ENCODE measurements around the gene CISD2.
"Not testable (repeated sequence)": the region's sequence is repeated elsewhere in the genome, so short reads cannot be mapped to it uniquely, and the experiment has no call there.

The CISD2 gene

DNA sequence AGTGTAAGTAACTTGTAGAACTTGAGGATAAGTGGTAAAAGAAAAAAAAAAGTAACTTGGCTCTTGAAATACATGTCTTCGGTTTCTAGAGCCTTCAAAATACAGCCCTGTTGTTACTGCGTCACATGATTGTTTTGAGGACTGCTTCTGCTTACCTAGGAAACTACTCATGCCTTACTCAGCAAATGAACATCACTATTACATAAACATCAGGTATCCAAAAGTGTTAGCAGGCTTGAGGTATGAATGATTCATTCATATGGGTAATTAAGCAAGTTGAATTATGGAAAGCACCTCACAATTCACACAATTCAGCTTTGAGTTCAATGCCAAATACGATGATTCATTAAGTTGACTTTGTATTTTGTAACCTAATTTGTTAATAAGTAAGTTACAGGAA, 21.1 kb downstream of the CISD2 start:
- H2BK15ac ChIP-seq (ENCODE audit: low read length); H3K27ac ChIP-seq (replicated peaks; ENCODE audit: low read length); H3K4me1 ChIP-seq (ENCODE audit: control insufficient read depth in 2 of 2, insufficient read depth in 1 of 2, low read depth in 1 of 2, low read length in 2 of 2); H3K4ac ChIP-seq (ENCODE audit: low read length); H3K9ac ChIP-seq (ENCODE audit: low read depth, low read length, poor library complexity); H3K23ac ChIP-seq (ENCODE audit: low read depth, low read length, poor library complexity); H3K27me3 ChIP-seq (ENCODE audit: control insufficient read depth in 3 of 3, insufficient read depth in 3 of 3, low read depth in 1 of 3, low read length in 3 of 3); DNase-seq (ENCODE audit: low spot score); H3K14ac ChIP-seq (ENCODE audit: low read length); H3K4me2 ChIP-seq (ENCODE audit: insufficient read depth, low read length, poor library complexity, severe bottlenecking); H4K8ac ChIP-seq (ENCODE audit: low read depth, low read length); H3K79me1 ChIP-seq (ENCODE audit: low read depth, low read length); H3K18ac ChIP-seq (ENCODE audit: low read length); H3K9me3 ChIP-seq (replicated peaks in 1 of 2; ENCODE audit: control insufficient read depth in 2 of 2, insufficient read depth in 1 of 2, low read depth in 1 of 2, low read length in 2 of 2); H4K91ac ChIP-seq (ENCODE audit: low read depth, low read length, poor library complexity); H2AFZ ChIP-seq (ENCODE audit: low read length); H2AK5ac ChIP-seq (ENCODE audit: low read depth, low read length); H2BK5ac ChIP-seq (ENCODE audit: low read length); H3K4me3 ChIP-seq (ENCODE audit: low read length in 2 of 2); H2BK12ac ChIP-seq (ENCODE audit: low read length); H2BK120ac ChIP-seq (ENCODE audit: low read depth, low read length): not testable (repeated sequence)
- WGBS, 2 donors (ENCODE audit: extremely low coverage in 2 of 2, insufficient read length in 2 of 2, insufficient replicate concordance in 1 of 2) = no CpG with 5 or more reads among the region's 3 CpGs
- peaks cover 0 to 31% of the 10 kb centered on the region in 2 donors for H3K36me3 ChIP-seq (replicated peaks in 1 of 2; ENCODE audit: control insufficient read depth in 2 of 2, insufficient read depth in 2 of 2, low read length in 2 of 2)

DNA sequence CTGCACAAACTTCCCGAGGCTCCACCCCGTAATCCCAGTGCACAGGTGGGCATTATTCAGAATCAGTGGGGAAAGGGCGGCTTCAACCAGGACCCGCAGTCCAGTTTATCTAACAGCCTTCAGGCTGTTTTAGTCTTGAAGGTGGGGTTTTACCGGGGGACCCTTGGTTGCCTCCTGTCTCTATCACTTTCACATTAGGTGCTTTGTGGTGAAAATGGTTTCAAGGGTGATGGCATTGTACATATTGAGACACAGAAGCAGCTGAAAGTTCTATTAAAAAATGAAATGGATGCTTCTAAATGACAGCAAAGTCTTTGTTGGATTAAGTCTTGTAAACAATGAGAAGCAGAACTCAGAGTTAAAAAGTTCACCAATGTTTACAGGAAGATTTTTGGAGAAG, 27.8 kb downstream of the CISD2 start:
- H3K18ac ChIP-seq (ENCODE audit: low read length); H4K8ac ChIP-seq (ENCODE audit: low read depth, low read length); H3K4me2 ChIP-seq (ENCODE audit: insufficient read depth, low read length, poor library complexity, severe bottlenecking); H2AK5ac ChIP-seq (ENCODE audit: low read depth, low read length); H2BK12ac ChIP-seq (ENCODE audit: low read length); H3K79me1 ChIP-seq (ENCODE audit: low read depth, low read length); H3K14ac ChIP-seq (ENCODE audit: low read length); H3K36me3 ChIP-seq (replicated peaks in 1 of 2; ENCODE audit: control insufficient read depth in 2 of 2, insufficient read depth in 2 of 2, low read length in 2 of 2); H3K23ac ChIP-seq (ENCODE audit: low read depth, low read length, poor library complexity); H3K27ac ChIP-seq (replicated peaks; ENCODE audit: low read length); H3K27me3 ChIP-seq (ENCODE audit: control insufficient read depth in 3 of 3, insufficient read depth in 3 of 3, low read depth in 1 of 3, low read length in 3 of 3); H2AFZ ChIP-seq (ENCODE audit: low read length); H3K4me1 ChIP-seq (ENCODE audit: control insufficient read depth in 2 of 2, insufficient read depth in 1 of 2, low read depth in 1 of 2, low read length in 2 of 2); H3K4ac ChIP-seq (ENCODE audit: low read length); H2BK15ac ChIP-seq (ENCODE audit: low read length); H2BK120ac ChIP-seq (ENCODE audit: low read depth, low read length); H2BK5ac ChIP-seq (ENCODE audit: low read length); H4K91ac ChIP-seq (ENCODE audit: low read depth, low read length, poor library complexity); H3K9ac ChIP-seq (ENCODE audit: low read depth, low read length, poor library complexity); DNase-seq (ENCODE audit: low spot score); H3K4me3 ChIP-seq (ENCODE audit: low read length in 2 of 2); H3K9me3 ChIP-seq (replicated peaks in 1 of 2; ENCODE audit: control insufficient read depth in 2 of 2, insufficient read depth in 1 of 2, low read depth in 1 of 2, low read length in 2 of 2): not testable (repeated sequence)
- no CpG with 5 or more reads among the region's 5 CpGs for WGBS, 2 donors (ENCODE audit: extremely low coverage in 2 of 2, insufficient read length in 2 of 2, insufficient replicate concordance in 1 of 2)

DNA sequence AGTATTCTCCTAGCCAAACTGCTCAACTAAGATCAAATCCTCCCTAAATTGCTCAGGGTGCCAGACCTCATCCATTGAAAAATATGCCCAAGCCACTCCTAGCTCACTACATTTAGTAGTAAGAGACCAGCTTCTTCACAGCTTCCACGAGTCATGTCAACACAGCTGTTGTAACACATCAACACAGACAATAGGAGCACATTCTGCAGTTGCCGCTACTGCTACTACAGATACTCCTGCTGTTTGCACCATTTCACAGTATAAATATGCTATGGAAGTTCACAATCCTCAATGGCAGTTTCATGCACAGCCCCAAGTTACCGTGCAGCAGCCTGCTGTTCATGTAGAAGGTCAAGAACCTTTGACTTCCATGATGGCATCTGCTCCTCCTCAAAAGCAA, 28.8 kb downstream of the CISD2 start:
- not testable (repeated sequence) for H3K79me1 ChIP-seq (ENCODE audit: low read depth, low read length)

DNA sequence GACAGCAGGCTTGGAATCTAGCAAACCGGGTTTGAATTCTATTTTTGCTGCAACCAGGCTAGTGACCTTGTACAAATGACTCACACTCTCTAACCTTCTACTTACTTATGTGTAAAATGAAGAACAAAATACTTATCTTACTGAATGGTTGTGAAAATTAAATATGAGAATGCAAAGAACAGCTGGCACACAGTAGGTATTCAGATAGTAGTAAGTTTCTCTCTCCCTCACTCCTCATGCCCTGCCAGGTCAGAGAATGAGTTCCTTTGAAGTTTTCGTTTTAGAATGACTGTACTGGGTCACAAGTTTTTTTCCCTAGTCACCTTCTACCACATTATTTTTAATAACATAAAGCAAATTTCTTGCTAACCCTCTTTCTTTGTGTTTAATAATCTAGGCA, 33.0 kb downstream of the CISD2 start:
- H3K27ac ChIP-seq (replicated peaks; ENCODE audit: low read length) = no peak overlapping the region
- peak overlapping the region; percentile 23 for H2AFZ ChIP-seq (ENCODE audit: low read length)
- DNase-seq (ENCODE audit: low spot score) = no peak
- H3K23ac ChIP-seq (ENCODE audit: low read depth, low read length, poor library complexity) = no peak overlapping the region
- H3K79me1 ChIP-seq (ENCODE audit: low read depth, low read length) = no peaks in the 10 kb centered on the region
- H3K9me3 ChIP-seq (replicated peaks in 1 of 2; ENCODE audit: control insufficient read depth in 2 of 2, insufficient read depth in 1 of 2, low read depth in 1 of 2, low read length in 2 of 2) = no peaks in the 10 kb centered on the region
- no peak overlapping the region for H2BK5ac ChIP-seq (ENCODE audit: low read length)
- no CpG with 5 or more reads among the region's 2 CpGs for WGBS, 2 donors (ENCODE audit: extremely low coverage in 2 of 2, insufficient read length in 2 of 2, insufficient replicate concordance in 1 of 2)
- H3K27me3 ChIP-seq (ENCODE audit: control insufficient read depth in 3 of 3, insufficient read depth in 3 of 3, low read depth in 1 of 3, low read length in 3 of 3) = no peaks in the 10 kb centered on the region
- H2BK12ac ChIP-seq (ENCODE audit: low read length) = no peak overlapping the region
- H4K8ac ChIP-seq (ENCODE audit: low read depth, low read length) = no peak overlapping the region
- H3K9ac ChIP-seq (ENCODE audit: low read depth, low read length, poor library complexity) = no peak overlapping the region
- H2AK5ac ChIP-seq (ENCODE audit: low read depth, low read length) = no peak overlapping the region
- no peak overlapping the region for H3K4ac ChIP-seq (ENCODE audit: low read length)
- no peak overlapping the region for H3K4me3 ChIP-seq (ENCODE audit: low read length in 2 of 2)
- no peak overlapping the region for H4K91ac ChIP-seq (ENCODE audit: low read depth, low read length, poor library complexity)
- H3K18ac ChIP-seq (ENCODE audit: low read length) = no peak overlapping the region
- no peak overlapping the region for H2BK120ac ChIP-seq (ENCODE audit: low read depth, low read length)
- no peaks in the 10 kb centered on the region for H3K36me3 ChIP-seq (replicated peaks in 1 of 2; ENCODE audit: control insufficient read depth in 2 of 2, insufficient read depth in 2 of 2, low read length in 2 of 2)
- H3K4me1 ChIP-seq (ENCODE audit: control insufficient read depth in 2 of 2, insufficient read depth in 1 of 2, low read depth in 1 of 2, low read length in 2 of 2) = no peaks in the 10 kb centered on the region
- H3K14ac ChIP-seq (ENCODE audit: low read length) = no peak overlapping the region
- no peak overlapping the region for H3K4me2 ChIP-seq (ENCODE audit: insufficient read depth, low read length, poor library complexity, severe bottlenecking)
- H2BK15ac ChIP-seq (ENCODE audit: low read length) = no peak overlapping the region

More for the DNA sequence above, 28.8 kb downstream of the CISD2 start:
- not testable (repeated sequence) for H3K14ac ChIP-seq (ENCODE audit: low read length); DNase-seq (ENCODE audit: low spot score); H3K36me3 ChIP-seq (replicated peaks in 1 of 2; ENCODE audit: control insufficient read depth in 2 of 2, insufficient read depth in 2 of 2, low read length in 2 of 2); H3K4me3 ChIP-seq (ENCODE audit: low read length in 2 of 2); H4K8ac ChIP-seq (ENCODE audit: low read depth, low read length); H2AFZ ChIP-seq (ENCODE audit: low read length); H2BK12ac ChIP-seq (ENCODE audit: low read length); H3K4me1 ChIP-seq (ENCODE audit: control insufficient read depth in 2 of 2, insufficient read depth in 1 of 2, low read depth in 1 of 2, low read length in 2 of 2); H3K4ac ChIP-seq (ENCODE audit: low read length); H3K4me2 ChIP-seq (ENCODE audit: insufficient read depth, low read length, poor library complexity, severe bottlenecking); H3K27me3 ChIP-seq (ENCODE audit: control insufficient read depth in 3 of 3, insufficient read depth in 3 of 3, low read depth in 1 of 3, low read length in 3 of 3); H3K9me3 ChIP-seq (replicated peaks in 1 of 2; ENCODE audit: control insufficient read depth in 2 of 2, insufficient read depth in 1 of 2, low read depth in 1 of 2, low read length in 2 of 2); H2AK5ac ChIP-seq (ENCODE audit: low read depth, low read length); H3K9ac ChIP-seq (ENCODE audit: low read depth, low read length, poor library complexity); H3K27ac ChIP-seq (replicated peaks; ENCODE audit: low read length); H2BK5ac ChIP-seq (ENCODE audit: low read length); H4K91ac ChIP-seq (ENCODE audit: low read depth, low read length, poor library complexity); H2BK15ac ChIP-seq (ENCODE audit: low read length); H2BK120ac ChIP-seq (ENCODE audit: low read depth, low read length); H3K18ac ChIP-seq (ENCODE audit: low read length); H3K23ac ChIP-seq (ENCODE audit: low read depth, low read length, poor library complexity)
- WGBS, 2 donors (ENCODE audit: extremely low coverage in 2 of 2, insufficient read length in 2 of 2, insufficient replicate concordance in 1 of 2) = no CpG with 5 or more reads among the region's 3 CpGs
